Measurements from ENCODE around the gene IL31RA.

IL31RA gene

GRCh38 chr5:55900776-55901175 lies 49.6 kb downstream of the IL31RA start:
- no peak for DNase-seq (ENCODE audit: low read depth in 2 of 2)

GRCh38 chr5:55902696-55903095 lies 51.5 kb downstream of the IL31RA start:
- DNase-seq (ENCODE audit: low read depth in 2 of 2), result no peak

GRCh38 chr5:55903121-55903701 lies 52.1 kb downstream of the IL31RA start:
- peak; percentile 43 to 74 for DNase-seq (ENCODE audit: low read depth in 2 of 2)

- DNase-seq (ENCODE audit: low read depth in 2 of 2), result no peak
These were observed 53.0 kb downstream of the IL31RA start for GRCh38 chr5:55904152-55904551.

- DNase-seq (ENCODE audit: low read depth in 2 of 2), result no peak
These were observed 54.1 kb downstream of the IL31RA start for GRCh38 chr5:55905251-55905650.

- no peak for DNase-seq (ENCODE audit: low read depth in 2 of 2)
These were observed 56.8 kb downstream of the IL31RA start for GRCh38 chr5:55907927-55908326.

GRCh38 chr5:55908804-55909203 lies 57.6 kb downstream of the IL31RA start:
- DNase-seq (ENCODE audit: low read depth in 2 of 2), result no peak

- DNase-seq (ENCODE audit: low read depth in 2 of 2), result no peak
These were observed 60.9 kb downstream of the IL31RA start for GRCh38 chr5:55911784-55912653.

- DNase-seq (ENCODE audit: low read depth in 2 of 2), result no peak
These were observed 62.6 kb downstream of the IL31RA start for GRCh38 chr5:55913466-55914413.

GRCh38 chr5:55914971-55915370 lies 63.8 kb downstream of the IL31RA start:
- no peak for DNase-seq (ENCODE audit: low read depth in 2 of 2)

GRCh38 chr5:55915783-55916182 lies 64.6 kb downstream of the IL31RA start:
- DNase-seq (ENCODE audit: low read depth in 2 of 2), result no peak

GRCh38 chr5:55916986-55917385 lies 65.8 kb downstream of the IL31RA start:
- DNase-seq (ENCODE audit: low read depth in 2 of 2), result no peak

GRCh38 chr5:55917402-55918086 lies 66.4 kb downstream of the IL31RA start:
- no peak for DNase-seq (ENCODE audit: low read depth in 2 of 2)

GRCh38 chr5:55918087-55919035 lies 67.2 kb downstream of the IL31RA start:
- DNase-seq (ENCODE audit: low read depth in 2 of 2), result no peak

- DNase-seq (ENCODE audit: low read depth in 2 of 2), result no peak
These were observed 68.5 kb downstream of the IL31RA start for GRCh38 chr5:55919625-55920024.

- DNase-seq (ENCODE audit: low read depth in 2 of 2), result no peak
These were observed 69.6 kb downstream of the IL31RA start for GRCh38 chr5:55920784-55921183.

GRCh38 chr5:55921617-55922016 lies 70.5 kb downstream of the IL31RA start:
- DNase-seq (ENCODE audit: low read depth in 2 of 2), result no peak

- no peak for DNase-seq (ENCODE audit: low read depth in 2 of 2)
These were observed 72.1 kb downstream of the IL31RA start for GRCh38 chr5:55923177-55923771.

GRCh38 chr5:55923865-55924500 lies 72.8 kb downstream of the IL31RA start:
- no peak for DNase-seq (ENCODE audit: low read depth in 2 of 2)

- no peak for DNase-seq (ENCODE audit: low read depth in 2 of 2)
These were observed 73.6 kb downstream of the IL31RA start for GRCh38 chr5:55924744-55925143.
